SJCRH30 (cell line): ENCODE measurements around the gene RPEL1. TPM values are rescaled to one million over a fixed set of nuclear protein-coding genes. Genes with fewer than 3 reads are reported as not detected.
A peak's percentile ranks its signal among the peaks of the same experiment; 100 is the strongest.
"Not testable (repeated sequence)": the region's sequence is repeated elsewhere in the genome, so short reads cannot be mapped to it uniquely, and the experiment has no call there.

ENCODE experiments used
- DNase-seq, 2 experiments: peaks; one replicate each; pipeline ENCODE4 v3.0.0-alpha.2; 2015 to 2020
- H3K27ac ChIP-seq: fragments of 250-450 bp; sonication (Bioruptor Pico); 2 replicates; pipeline ENCODE4 v1.5.1; 2020; ENCODE audit warnings: mild to moderate bottlenecking, moderate library complexity
- H3K27me3 ChIP-seq: fragments of 250-450 bp; sonication (Bioruptor Pico); 2 replicates; pipeline ENCODE4 v1.5.1; 2020; ENCODE audit warnings: mild to moderate bottlenecking, moderate library complexity
- H3K36me3 ChIP-seq: fragments of 250-450 bp; sonication (Bioruptor Pico); 2 replicates; pipeline ENCODE4 v1.5.1; 2020; ENCODE audit warnings: mild to moderate bottlenecking, moderate library complexity
- H3K4me1 ChIP-seq: fragments of 250-450 bp; sonication (Bioruptor Pico); 2 replicates; pipeline ENCODE4 v1.5.1; 2020; ENCODE audit warnings: mild to moderate bottlenecking, moderate library complexity
- H3K4me3 ChIP-seq: fragments of 250-450 bp; sonication (Bioruptor Pico); 2 replicates; pipeline ENCODE4 v1.5.1; 2020; ENCODE audit warnings: mild to moderate bottlenecking, moderate library complexity
- H3K9me3 ChIP-seq: fragments of 250-450 bp; sonication (Bioruptor Pico); replicated peaks from 2 replicates; pipeline ENCODE4 v1.5.1; 2020; ENCODE audit warnings: mild to moderate bottlenecking, moderate library complexity
- total RNA-seq: library from RNA; depleted of rRNA; stranded (reverse); fragments of >200 nt; shearing (Covaris generic); gene quantifications from 2 replicates; pipeline ENCODE4 v1.2.3, GENCODE V29; 2014

RPEL1 gene
- total RNA-seq, 1 experiment from 2014 or later = not detected

DNA sequence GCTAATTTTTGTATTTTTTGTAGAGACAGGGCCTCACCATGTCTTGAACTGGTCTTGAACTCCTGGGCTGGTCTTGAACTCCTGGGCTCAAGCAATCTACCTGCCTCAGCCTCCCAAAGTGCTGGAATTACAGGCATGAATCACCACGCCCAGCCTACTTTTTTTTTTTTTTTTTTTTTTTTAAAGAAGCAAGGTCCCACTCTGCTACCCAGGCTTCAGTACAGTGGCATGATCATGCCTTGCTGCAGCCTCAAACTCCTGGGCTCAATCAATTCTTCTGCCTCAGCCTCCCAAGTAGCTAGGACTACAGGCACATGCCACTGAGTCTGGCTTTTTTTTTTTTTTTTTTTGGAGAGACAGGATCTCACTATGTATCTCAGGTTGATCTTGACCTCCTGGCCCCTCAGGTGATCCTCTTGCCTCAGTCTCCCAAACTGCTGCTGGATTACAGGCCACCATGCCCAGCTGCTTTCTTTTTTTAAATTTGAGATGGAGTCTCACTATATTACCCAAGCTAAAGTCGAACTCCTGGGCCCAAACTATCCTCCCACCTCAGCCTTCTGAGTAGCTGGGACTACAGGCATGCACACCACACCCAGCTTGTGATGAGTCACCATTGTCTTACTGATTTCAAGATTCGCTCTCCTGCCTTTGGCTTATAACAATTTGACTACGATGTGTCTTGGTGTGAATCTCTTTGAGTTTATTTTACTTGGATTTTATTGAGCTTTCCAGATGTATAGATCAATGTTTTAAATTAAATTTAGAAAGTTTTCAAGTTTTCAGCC, 9.0 kb downstream of the RPEL1 start:
- no peaks in the 10 kb centered on the region for H3K36me3 ChIP-seq
- no peak for DNase-seq
- H3K4me1 ChIP-seq = no peaks in the 10 kb centered on the region
- no peaks in the 10 kb centered on the region for H3K27me3 ChIP-seq
- H3K27ac ChIP-seq = no peak overlapping the region
- no peaks in the 10 kb centered on the region for H3K9me3 ChIP-seq
- no peak overlapping the region for H3K4me3 ChIP-seq

DNA sequence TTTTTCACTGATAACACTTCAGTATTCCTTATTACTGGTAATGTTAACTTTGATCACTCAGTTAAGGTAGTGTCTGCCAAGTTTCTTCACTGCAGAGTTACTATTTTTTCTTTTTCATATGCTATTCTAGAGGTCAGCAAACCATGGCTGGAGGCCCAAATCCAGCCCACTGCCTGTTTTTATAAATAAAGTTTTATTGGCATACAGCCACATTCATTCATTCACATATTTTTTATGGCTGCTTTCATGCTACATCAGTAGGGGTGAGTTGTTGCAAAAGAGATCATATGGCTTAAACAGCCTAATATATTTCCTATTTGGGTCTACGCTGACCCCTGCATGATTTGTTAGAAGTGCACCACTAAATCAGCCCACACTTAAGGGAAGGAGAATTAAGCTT, 10.9 kb downstream of the RPEL1 start:
- Histone ChIP-seq H3K4me3 (no peak overlapping the region), H3K27ac (no peak overlapping the region), H3K4me1 (no peaks in the 10 kb centered on the region), H3K27me3 (no peaks in the 10 kb centered on the region), H3K36me3 (no peaks in the 10 kb centered on the region), H3K9me3 (no peaks in the 10 kb centered on the region)
- no peak for DNase-seq

- no peak for DNase-seq
- Histone ChIP-seq H3K4me3 (no peak overlapping the region), H3K27me3 (no peaks in the 10 kb centered on the region), H3K27ac (no peak overlapping the region), H3K4me1 (no peaks in the 10 kb centered on the region), H3K36me3 (no peaks in the 10 kb centered on the region), H3K9me3 (no peaks in the 10 kb centered on the region)
Observed at GRCh38 chr10:103257812-103258211, 12.1 kb downstream of the RPEL1 start.

DNA sequence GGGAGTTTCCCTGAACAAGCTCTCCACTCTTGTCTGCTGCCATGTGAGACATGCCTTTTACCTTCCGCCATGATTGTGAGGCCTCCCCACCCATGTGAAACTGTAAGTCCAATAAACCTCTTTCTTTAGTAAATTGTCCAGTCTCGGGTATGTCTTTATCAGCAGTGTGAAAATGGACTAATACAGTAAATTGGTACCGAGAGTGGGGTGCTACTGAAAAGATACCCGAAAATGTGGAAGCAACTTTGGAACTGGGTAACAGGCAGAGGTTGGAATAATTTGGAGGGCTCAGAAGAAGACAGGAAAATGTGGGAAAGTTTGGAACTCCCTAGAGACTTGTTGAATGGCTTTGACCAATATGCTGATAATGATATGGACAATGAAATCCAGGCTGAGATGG, 13.2 kb downstream of the RPEL1 start:
- not testable (repeated sequence) for H3K4me3 ChIP-seq, H3K27me3 ChIP-seq, H3K4me1 ChIP-seq, H3K27ac ChIP-seq, DNase-seq, H3K9me3 ChIP-seq, H3K36me3 ChIP-seq

DNA sequence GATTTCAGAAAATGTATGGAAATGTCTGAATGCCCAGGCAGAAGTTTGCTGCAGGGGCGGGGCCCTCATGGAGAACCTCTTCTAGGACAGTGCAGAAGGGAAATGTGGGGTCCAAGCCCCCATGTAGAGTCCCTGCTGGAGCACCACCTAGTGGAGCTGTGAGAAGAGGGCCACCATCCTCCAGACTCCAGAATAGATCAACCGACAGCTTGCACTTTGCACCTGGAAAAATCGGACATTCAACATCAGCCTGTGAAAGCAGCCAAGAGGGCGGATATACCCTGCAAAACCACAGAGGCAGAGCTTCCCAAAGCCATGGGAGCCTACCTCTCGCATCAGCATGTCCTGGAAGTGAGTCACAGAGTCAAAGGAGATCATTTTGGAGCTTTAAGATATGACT, 14.3 kb downstream of the RPEL1 start:
- Histone ChIP-seq H3K4me1 (no peaks in the 10 kb centered on the region), H3K36me3 (no peaks in the 10 kb centered on the region), H3K4me3 (no peak overlapping the region), H3K27ac (no peak overlapping the region), H3K27me3 (no peaks in the 10 kb centered on the region), H3K9me3 (no peaks in the 10 kb centered on the region)
- DNase-seq = no peak

GRCh38 chr10:103262229-103262628, 16.5 kb downstream of the RPEL1 start:
- H3K27me3 ChIP-seq = no peaks in the 10 kb centered on the region
- no peaks in the 10 kb centered on the region for H3K36me3 ChIP-seq
- no peak overlapping the region for H3K27ac ChIP-seq
- no peak for DNase-seq
- H3K9me3 ChIP-seq = no peaks in the 10 kb centered on the region
- no peaks in the 10 kb centered on the region for H3K4me1 ChIP-seq
- no peak overlapping the region for H3K4me3 ChIP-seq

- Histone ChIP-seq H3K9me3 (no peaks in the 10 kb centered on the region), H3K4me1 (no peaks in the 10 kb centered on the region), H3K4me3 (no peak overlapping the region), H3K27me3 (no peaks in the 10 kb centered on the region), H3K27ac (no peak overlapping the region), H3K36me3 (no peaks in the 10 kb centered on the region)
- DNase-seq = peak; percentile 75 to 83
Observed at GRCh38 chr10:103265717-103266329, 20.1 kb downstream of the RPEL1 start.

GRCh38 chr10:103273041-103273441, 27.4 kb downstream of the RPEL1 start:
- Histone ChIP-seq H3K4me1 (peaks cover 9% of the 10 kb centered on the region; the same call in 1 of the 2 replicates), H3K9me3 (no peaks in the 10 kb centered on the region), H3K4me3 (no peak overlapping the region), H3K36me3 (no peaks in the 10 kb centered on the region), H3K27me3 (no peaks in the 10 kb centered on the region), H3K27ac (no peak overlapping the region)
- DNase-seq = peak; percentile 65 to 72

DNA sequence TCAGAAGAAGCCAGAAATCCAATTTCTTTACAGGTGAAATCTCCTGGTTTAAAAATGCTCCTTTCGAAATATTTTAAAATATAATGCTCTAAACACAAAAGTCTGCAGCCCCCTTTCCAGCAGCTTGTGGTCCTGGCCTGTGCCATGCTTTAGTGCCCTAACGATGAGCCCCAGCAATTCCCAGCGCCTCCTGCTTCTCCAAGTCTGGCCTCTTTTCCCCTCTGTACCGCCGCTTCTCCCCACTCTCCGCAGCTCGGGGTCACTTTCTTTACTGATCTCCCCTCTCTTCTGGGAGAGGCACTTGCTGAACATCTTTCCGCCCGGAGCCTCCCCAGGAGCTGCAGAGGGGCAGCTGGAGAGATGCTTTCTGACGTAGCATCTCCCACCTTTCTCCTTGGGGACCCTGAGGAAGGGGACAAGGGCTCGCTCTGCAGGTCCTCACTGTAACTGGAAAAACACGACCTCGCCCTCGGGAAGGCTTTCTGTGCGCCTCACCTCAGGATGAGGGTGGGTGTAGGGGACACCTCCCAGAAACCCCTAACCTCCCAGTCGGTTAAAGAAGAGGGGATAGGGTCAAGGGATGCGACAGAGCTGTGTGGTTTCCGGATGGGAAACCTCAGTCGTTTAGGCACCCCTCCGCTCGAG, 30.7 kb downstream of the RPEL1 start:
- H3K27ac ChIP-seq = no peak overlapping the region

GRCh38 chr10:103276896-103277712, 31.4 kb downstream of the RPEL1 start, which contains the start of gene INA:
Gene INA (plus strand): TSS chr10:103277138. CDS start chr10:103277212, 74 bp downstream.
- DNase-seq = no peak

More for the DNA sequence above, 30.7 kb downstream of the RPEL1 start:
- H3K9me3 ChIP-seq = no peaks in the 10 kb centered on the region
- H3K27me3 ChIP-seq = no peaks in the 10 kb centered on the region
- no peaks in the 10 kb centered on the region for H3K36me3 ChIP-seq
- peaks cover 9% of the 10 kb centered on the region; the same call in 1 of the 2 replicates for H3K4me1 ChIP-seq
- no peak overlapping the region for H3K4me3 ChIP-seq
- no peak for DNase-seq

DNA sequence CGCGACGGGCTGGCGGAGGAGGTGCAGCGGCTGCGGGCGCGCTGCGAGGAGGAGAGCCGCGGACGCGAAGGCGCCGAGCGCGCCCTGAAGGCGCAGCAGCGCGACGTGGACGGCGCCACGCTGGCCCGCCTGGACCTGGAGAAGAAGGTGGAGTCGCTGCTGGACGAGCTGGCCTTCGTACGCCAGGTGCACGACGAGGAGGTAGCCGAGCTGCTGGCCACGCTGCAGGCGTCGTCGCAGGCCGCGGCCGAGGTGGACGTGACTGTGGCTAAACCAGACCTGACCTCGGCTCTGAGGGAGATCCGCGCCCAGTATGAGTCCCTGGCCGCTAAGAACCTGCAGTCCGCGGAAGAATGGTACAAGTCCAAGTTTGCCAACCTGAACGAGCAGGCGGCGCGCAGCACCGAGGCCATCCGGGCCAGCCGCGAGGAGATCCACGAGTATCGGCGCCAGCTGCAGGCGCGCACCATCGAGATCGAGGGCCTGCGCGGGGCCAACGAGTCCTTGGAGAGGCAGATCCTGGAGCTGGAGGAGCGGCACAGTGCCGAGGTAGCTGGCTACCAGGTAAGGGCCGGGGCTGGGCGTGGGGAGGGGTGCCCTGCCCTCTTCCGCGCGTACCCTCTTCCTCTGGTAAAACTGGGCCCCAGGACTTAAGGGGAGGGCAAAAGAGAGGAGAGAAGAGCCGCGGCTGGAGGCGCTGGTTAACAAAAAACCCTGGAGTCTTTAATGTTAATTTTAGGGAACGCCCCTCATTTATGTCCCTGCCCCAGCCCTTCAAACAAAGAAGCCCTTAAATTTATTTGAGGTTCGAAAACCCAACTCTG, 32.2 kb downstream of the RPEL1 start:
- no peak overlapping the region for H3K27ac ChIP-seq
- H3K4me3 ChIP-seq = no peak overlapping the region
- H3K9me3 ChIP-seq = no peaks in the 10 kb centered on the region
- H3K27me3 ChIP-seq = no peaks in the 10 kb centered on the region
- H3K36me3 ChIP-seq = no peaks in the 10 kb centered on the region
- peaks cover 12% of the 10 kb centered on the region for H3K4me1 ChIP-seq
- DNase-seq = no peak

More at GRCh38 chr10:103276896-103277712, 31.4 kb downstream of the RPEL1 start, which contains the start of gene INA:
- H3K4me1 ChIP-seq = peaks cover 10% of the 10 kb centered on the region
- H3K9me3 ChIP-seq = no peaks in the 10 kb centered on the region
- no peaks in the 10 kb centered on the region for H3K36me3 ChIP-seq
- H3K4me3 ChIP-seq = no peak within 1 kb of the TSS
- H3K27me3 ChIP-seq = no peaks in the 10 kb centered on the region
- H3K27ac ChIP-seq = no peak within 1 kb of the TSS

DNA sequence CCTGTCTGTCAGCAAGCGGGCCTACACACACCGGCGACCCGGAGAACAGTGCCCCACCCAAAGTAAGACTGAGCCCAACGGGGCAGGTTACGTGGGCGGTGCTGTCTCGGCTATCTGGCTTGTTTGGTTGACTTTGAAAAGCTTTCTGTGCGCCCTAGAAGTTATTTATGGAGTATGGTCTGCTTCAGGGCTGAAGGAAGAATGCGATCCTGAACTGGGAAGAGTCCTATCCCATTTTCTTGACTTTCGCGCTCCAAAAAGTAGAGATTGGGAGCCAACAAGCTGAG, 32.8 kb downstream of the RPEL1 start:
- H3K27me3 ChIP-seq = no peaks in the 10 kb centered on the region
- no peak for DNase-seq
- peaks cover 7% of the 10 kb centered on the region for H3K4me1 ChIP-seq
- H3K27ac ChIP-seq = no peak overlapping the region
- no peaks in the 10 kb centered on the region for H3K9me3 ChIP-seq
- no peak overlapping the region for H3K4me3 ChIP-seq
- no peaks in the 10 kb centered on the region for H3K36me3 ChIP-seq

- H3K27me3 ChIP-seq = no peaks in the 10 kb centered on the region
- no peaks in the 10 kb centered on the region for H3K9me3 ChIP-seq
Observed at GRCh38 chr10:103278862-103279298, 33.2 kb downstream of the RPEL1 start.

GRCh38 chr10:103280031-103280430, 34.3 kb downstream of the RPEL1 start:
- H3K27me3 ChIP-seq = no peaks in the 10 kb centered on the region

More at GRCh38 chr10:103278862-103279298, 33.2 kb downstream of the RPEL1 start:
- peaks cover 4% of the 10 kb centered on the region; the same call in 1 of the 2 replicates for H3K4me1 ChIP-seq
- no peaks in the 10 kb centered on the region for H3K36me3 ChIP-seq
- peak; percentile 48 to 60 for DNase-seq
- no peak overlapping the region for H3K27ac ChIP-seq
- no peak overlapping the region for H3K4me3 ChIP-seq

More at GRCh38 chr10:103280031-103280430, 34.3 kb downstream of the RPEL1 start:
- H3K27ac ChIP-seq = no peak overlapping the region
- no peak overlapping the region for H3K4me3 ChIP-seq
- DNase-seq = no peak
- no peaks in the 10 kb centered on the region for H3K36me3 ChIP-seq
- H3K9me3 ChIP-seq = no peaks in the 10 kb centered on the region
- peaks cover 4% of the 10 kb centered on the region; the same call in 1 of the 2 replicates for H3K4me1 ChIP-seq
